ENCODE data around the gene ABCD3. TPM values are rescaled to one million over a fixed set of nuclear protein-coding genes. Genes with fewer than 3 reads are reported as not detected.
"Not testable (repeated sequence)": the region's sequence is repeated elsewhere in the genome, so short reads cannot be mapped to it uniquely, and the experiment has no call there.

The ABCD3 gene
- total RNA-seq, 2 experiments from 2014 or later = 33.7 to 34.0 TPM

DNA sequence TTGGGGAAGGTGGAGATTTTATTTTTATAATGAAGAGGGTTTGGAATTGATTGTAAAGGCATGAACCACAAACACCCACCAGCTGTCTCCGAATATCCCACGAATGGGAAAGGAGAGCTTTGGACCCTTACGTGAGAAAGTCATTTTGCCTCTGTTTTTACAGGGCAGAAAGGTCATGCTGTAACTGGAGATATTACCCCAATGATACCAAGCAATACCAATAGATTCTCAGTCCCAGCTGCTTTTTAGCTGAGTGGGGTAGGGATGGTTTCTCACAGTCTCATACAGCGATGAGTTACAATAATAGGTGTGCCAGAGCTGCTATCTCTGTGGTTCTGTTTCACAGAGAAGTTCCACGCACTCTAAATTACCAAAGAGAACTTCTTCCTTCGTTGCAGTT is 132.2 kb downstream of the ABCD3 start:
- DNase-seq = no peak
- Mint-ChIP-seq H3K27me3 (peaks cover 23% of the 10 kb centered on the region), H3K9me3 (no peaks in the 10 kb centered on the region), H3K4me1 (ENCODE audit: low read depth) (no peaks in the 10 kb centered on the region), H3K4me3 (no peak overlapping the region), H3K36me3 (no peaks in the 10 kb centered on the region), H3K27ac (no peak overlapping the region)
- ChIA-PET POLR2A (no interaction called here), CTCF (no interaction called here)
- intact Hi-C loops (cut with micrococcal nuclease) = no loop called here

GRCh38 chr1:94550800-94551241 is 132.6 kb downstream of the ABCD3 start:
- ChIA-PET POLR2A (no interaction called here), CTCF (no interaction called here)
- Mint-ChIP-seq H3K27ac (no peak overlapping the region), H3K4me1 (ENCODE audit: low read depth) (no peaks in the 10 kb centered on the region), H3K9me3 (no peaks in the 10 kb centered on the region), H3K4me3 (no peak overlapping the region), H3K27me3 (peaks cover 24% of the 10 kb centered on the region), H3K36me3 (no peaks in the 10 kb centered on the region)
- DNase-seq = no peak
- intact Hi-C loops (cut with micrococcal nuclease) = no loop called here

DNA sequence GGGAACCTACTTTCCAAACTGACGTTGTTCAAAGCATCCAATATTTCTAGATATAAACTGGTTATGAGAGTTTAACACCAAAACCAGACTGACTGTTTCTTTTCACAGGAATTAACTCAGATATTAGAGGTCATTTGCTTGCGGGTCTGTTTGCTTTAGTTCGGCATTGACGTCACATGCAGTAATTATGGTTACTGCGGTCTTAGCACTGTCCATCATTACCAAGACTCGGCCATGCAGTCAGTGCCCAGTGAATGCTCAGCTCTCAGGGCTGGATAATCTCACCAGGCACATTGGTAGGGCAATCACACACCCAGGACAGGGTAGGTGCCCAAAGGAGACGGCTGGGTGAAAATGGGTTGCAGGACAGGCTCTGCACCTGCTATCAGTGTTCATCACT is 133.3 kb downstream of the ABCD3 start:
- ChIA-PET POLR2A (no interaction called here), CTCF (no interaction called here)
- intact Hi-C loops (cut with micrococcal nuclease) = no loop called here

DNA sequence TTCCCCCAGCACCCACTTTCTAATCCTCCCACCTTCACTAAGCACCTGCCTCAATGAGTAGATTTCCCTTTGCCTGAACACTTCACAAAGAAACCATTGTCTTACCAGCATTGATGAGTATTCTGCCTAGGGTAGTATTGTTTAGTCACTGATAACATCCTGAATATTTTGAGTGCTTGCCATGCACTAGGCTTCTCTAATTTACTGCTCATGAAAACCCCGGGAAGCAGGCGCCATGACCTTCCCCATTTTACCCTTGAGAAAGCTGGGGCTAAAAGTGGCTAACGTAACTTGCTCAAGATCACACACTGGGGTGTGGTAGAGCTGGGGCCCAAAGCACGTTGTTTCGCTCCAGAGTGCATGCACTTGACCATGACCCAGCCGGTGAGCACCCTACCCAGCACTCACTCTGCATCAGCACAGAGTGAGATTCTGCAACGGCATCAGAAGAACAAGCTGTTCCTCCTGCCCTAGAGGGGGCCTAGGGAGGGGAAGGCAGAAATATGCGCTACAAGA is 133.9 kb downstream of the ABCD3 start:
- intact Hi-C loops (cut with micrococcal nuclease) = no loop called here
- POLR2A ChIA-PET = no interaction called here
- no peaks in the 10 kb centered on the region for H3K4me1 Mint-ChIP-seq (ENCODE audit: low read depth)
- H3K9me3 Mint-ChIP-seq = no peaks in the 10 kb centered on the region
- CTCF ChIA-PET = no interaction called here
- peaks cover 16% of the 10 kb centered on the region for H3K27me3 Mint-ChIP-seq
- no peak overlapping the region for H3K4me3 Mint-ChIP-seq
- no peaks in the 10 kb centered on the region for H3K36me3 Mint-ChIP-seq
- DNase-seq = no peak
- no peak overlapping the region for H3K27ac Mint-ChIP-seq

More for the DNA sequence above, 133.3 kb downstream of the ABCD3 start:
- Mint-ChIP-seq H3K36me3 (no peaks in the 10 kb centered on the region), H3K4me3 (no peak overlapping the region), H3K9me3 (no peaks in the 10 kb centered on the region), H3K27me3 (peaks cover 21% of the 10 kb centered on the region), H3K4me1 (ENCODE audit: low read depth) (no peaks in the 10 kb centered on the region), H3K27ac (no peak overlapping the region)
- no peak for DNase-seq

DNA sequence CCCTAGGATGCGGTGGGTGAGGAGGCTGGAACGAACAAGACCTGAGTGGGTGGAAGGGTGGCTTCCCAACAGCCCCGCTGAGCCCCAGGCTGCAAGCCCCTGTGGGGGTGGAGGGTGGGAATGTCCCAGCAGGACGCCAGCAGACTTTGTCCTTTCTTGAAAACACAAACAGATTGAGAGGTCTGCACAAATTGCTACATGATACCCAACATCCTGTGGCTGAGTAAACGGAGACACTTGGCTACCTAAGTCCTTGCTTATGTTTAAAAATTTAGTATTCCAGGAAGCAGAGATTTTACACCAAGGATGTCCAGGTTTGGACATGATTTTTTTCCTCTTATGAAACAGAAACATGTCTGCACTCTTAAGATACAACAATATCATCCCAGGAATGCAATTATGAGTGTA is 135.1 kb downstream of the ABCD3 start:
- no peaks in the 10 kb centered on the region for H3K4me1 Mint-ChIP-seq (ENCODE audit: low read depth)
- no peak for DNase-seq
- peaks cover 12% of the 10 kb centered on the region for H3K27me3 Mint-ChIP-seq
- H3K4me3 Mint-ChIP-seq = no peak overlapping the region
- H3K36me3 Mint-ChIP-seq = no peaks in the 10 kb centered on the region
- intact Hi-C loops (cut with micrococcal nuclease) = no loop called here
- CTCF ChIA-PET = no interaction called here
- POLR2A ChIA-PET = no interaction called here
- H3K9me3 Mint-ChIP-seq = no peaks in the 10 kb centered on the region
- no peak overlapping the region for H3K27ac Mint-ChIP-seq

DNA sequence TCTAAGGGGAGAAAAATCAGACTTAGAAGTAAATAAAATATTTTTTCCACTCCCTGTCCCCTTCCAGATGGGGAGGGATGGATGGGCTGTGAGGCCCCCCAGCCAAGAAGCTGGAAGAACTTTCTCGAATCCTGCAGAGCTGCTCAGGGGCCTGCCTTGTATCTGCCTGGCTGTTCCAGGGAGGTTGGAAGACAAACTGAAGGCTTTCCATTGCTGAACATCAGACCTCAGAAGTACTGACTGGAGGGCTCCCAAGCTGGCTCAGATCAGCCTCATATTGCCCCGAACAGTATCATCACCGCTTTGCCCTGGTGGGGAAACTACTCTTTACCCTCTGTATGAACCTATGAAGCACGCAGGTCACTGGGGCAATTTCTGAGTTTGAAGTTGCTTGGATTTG is 135.7 kb downstream of the ABCD3 start:
- H3K4me3 Mint-ChIP-seq = no peak overlapping the region
- CTCF ChIA-PET = no interaction called here
- no peak for DNase-seq
- no peaks in the 10 kb centered on the region for H3K9me3 Mint-ChIP-seq
- intact Hi-C loops (cut with micrococcal nuclease) = no loop called here
- peaks cover 12% of the 10 kb centered on the region for H3K27me3 Mint-ChIP-seq
- H3K36me3 Mint-ChIP-seq = no peaks in the 10 kb centered on the region
- no peaks in the 10 kb centered on the region for H3K4me1 Mint-ChIP-seq (ENCODE audit: low read depth)
- H3K27ac Mint-ChIP-seq = no peak overlapping the region
- POLR2A ChIA-PET = no interaction called here

GRCh38 chr1:94554580-94554979 is 136.4 kb downstream of the ABCD3 start:
- no peak overlapping the region for H3K4me3 Mint-ChIP-seq
- CTCF ChIA-PET = no interaction called here

DNA sequence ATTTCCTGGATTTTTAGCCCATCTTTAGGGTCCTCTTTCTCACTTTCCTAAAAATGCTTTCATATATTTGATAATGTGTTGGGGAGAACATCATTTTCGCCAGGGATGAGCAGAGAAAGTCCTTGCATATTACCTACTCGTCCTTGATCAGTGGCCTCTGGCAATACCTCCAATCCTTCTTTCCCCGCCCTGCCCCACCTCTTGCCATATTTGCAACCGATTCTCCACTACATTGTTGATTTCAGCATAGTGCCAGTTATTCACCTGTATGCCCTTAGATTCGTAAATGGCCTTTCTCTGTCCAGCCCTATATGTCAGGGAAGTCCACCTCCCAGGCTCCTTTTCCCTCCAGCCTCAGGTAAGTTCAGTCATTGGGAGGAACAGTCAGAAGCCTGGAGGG is 136.9 kb downstream of the ABCD3 start:
- no peaks in the 10 kb centered on the region for H3K36me3 Mint-ChIP-seq
- DNase-seq = no peak
- H3K27ac Mint-ChIP-seq = no peak overlapping the region
- ChIA-PET POLR2A (no interaction called here), CTCF (no interaction called here)
- no peaks in the 10 kb centered on the region for H3K9me3 Mint-ChIP-seq
- H3K4me1 Mint-ChIP-seq (ENCODE audit: low read depth) = no peaks in the 10 kb centered on the region
- H3K4me3 Mint-ChIP-seq = no peak overlapping the region
- intact Hi-C loops (cut with micrococcal nuclease) = no loop called here
- peaks cover 9% of the 10 kb centered on the region for H3K27me3 Mint-ChIP-seq

More at GRCh38 chr1:94554580-94554979, 136.4 kb downstream of the ABCD3 start:
- POLR2A ChIA-PET = no interaction called here
- Mint-ChIP-seq H3K36me3 (no peaks in the 10 kb centered on the region), H3K9me3 (no peaks in the 10 kb centered on the region), H3K27me3 (peaks cover 12% of the 10 kb centered on the region), H3K4me1 (ENCODE audit: low read depth) (no peaks in the 10 kb centered on the region), H3K27ac (no peak overlapping the region)
- intact Hi-C loops (cut with micrococcal nuclease) = no loop called here
- DNase-seq = no peak

DNA sequence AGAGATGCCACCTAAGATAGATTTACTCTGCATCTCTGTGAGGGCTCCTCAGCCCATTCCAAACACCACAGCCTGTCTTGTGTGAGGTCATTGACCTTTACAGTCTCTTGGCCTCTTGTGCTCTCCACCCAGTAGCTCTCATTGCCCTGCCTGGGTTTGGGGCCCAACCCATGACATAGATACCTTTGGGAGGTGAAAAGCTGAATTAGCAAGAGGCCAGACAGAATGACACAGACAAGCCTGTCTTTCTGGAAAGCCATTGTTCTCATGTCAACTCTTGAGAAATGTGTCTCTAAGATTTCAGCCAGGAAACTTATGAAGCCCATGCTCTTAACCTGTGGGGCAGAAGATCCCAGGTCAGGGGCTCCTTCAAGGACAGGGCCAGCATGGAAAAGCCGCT is 141.7 kb downstream of the ABCD3 start:
- Mint-ChIP-seq H3K4me1 (ENCODE audit: low read depth) (no peaks in the 10 kb centered on the region), H3K9me3 (no peaks in the 10 kb centered on the region), H3K36me3 (no peaks in the 10 kb centered on the region), H3K4me3 (no peak overlapping the region), H3K27me3 (peaks cover 5% of the 10 kb centered on the region), H3K27ac (no peak overlapping the region)
- POLR2A ChIA-PET = no interaction called here
- no peak for DNase-seq
- CTCF ChIA-PET = no interaction called here
- intact Hi-C loops (cut with micrococcal nuclease) = no loop called here

DNA sequence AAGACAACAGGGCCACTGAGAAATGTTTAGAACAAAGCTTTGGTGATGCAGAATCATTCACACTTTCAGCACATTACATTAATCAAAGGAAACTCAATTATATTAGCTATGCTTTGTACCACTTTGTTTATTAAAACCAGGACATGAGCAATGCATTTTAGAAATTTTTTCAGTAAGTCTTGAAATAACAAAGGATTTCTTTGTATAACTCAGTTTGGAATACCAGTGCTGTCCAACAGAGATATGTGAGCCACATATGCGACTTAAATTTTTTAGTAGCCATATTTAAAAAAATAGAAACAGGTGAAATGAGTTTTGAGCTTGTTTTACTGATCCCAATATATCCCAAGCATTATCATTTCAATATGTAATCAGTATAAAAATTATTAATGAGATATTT is 142.1 kb downstream of the ABCD3 start:
- H3K4me3 Mint-ChIP-seq = no peak overlapping the region
- ChIA-PET CTCF (no interaction called here), POLR2A (no interaction called here)

GRCh38 chr1:94562519-94563260 is 144.5 kb downstream of the ABCD3 start:
- no peaks in the 10 kb centered on the region for H3K9me3 Mint-ChIP-seq
- CTCF ChIA-PET = no interaction called here

More for the DNA sequence above, 142.1 kb downstream of the ABCD3 start:
- H3K36me3 Mint-ChIP-seq = no peaks in the 10 kb centered on the region
- H3K27ac Mint-ChIP-seq = no peak overlapping the region
- DNase-seq = no peak
- H3K4me1 Mint-ChIP-seq (ENCODE audit: low read depth) = no peaks in the 10 kb centered on the region
- peaks cover 2% of the 10 kb centered on the region for H3K27me3 Mint-ChIP-seq
- intact Hi-C loops (cut with micrococcal nuclease) = no loop called here
- H3K9me3 Mint-ChIP-seq = no peaks in the 10 kb centered on the region

GRCh38 chr1:94565901-94566300 is 147.7 kb downstream of the ABCD3 start:
- Mint-ChIP-seq H3K27me3 (no peaks in the 10 kb centered on the region), H3K4me3 (no peak overlapping the region), H3K9me3 (no peaks in the 10 kb centered on the region), H3K36me3 (no peaks in the 10 kb centered on the region), H3K4me1 (ENCODE audit: low read depth) (no peaks in the 10 kb centered on the region), H3K27ac (no peak overlapping the region)
- DNase-seq = no peak
- ChIA-PET CTCF (no interaction called here), POLR2A (no interaction called here)
- intact Hi-C loops (cut with micrococcal nuclease) = no loop called here

More at GRCh38 chr1:94562519-94563260, 144.5 kb downstream of the ABCD3 start:
- POLR2A ChIA-PET = no interaction called here
- H3K27me3 Mint-ChIP-seq = no peaks in the 10 kb centered on the region
- no peak overlapping the region for H3K4me3 Mint-ChIP-seq
- H3K36me3 Mint-ChIP-seq = no peaks in the 10 kb centered on the region
- no peak overlapping the region for H3K27ac Mint-ChIP-seq
- intact Hi-C loops (cut with micrococcal nuclease) = no loop called here
- no peak for DNase-seq
- H3K4me1 Mint-ChIP-seq (ENCODE audit: low read depth) = no peaks in the 10 kb centered on the region

DNA sequence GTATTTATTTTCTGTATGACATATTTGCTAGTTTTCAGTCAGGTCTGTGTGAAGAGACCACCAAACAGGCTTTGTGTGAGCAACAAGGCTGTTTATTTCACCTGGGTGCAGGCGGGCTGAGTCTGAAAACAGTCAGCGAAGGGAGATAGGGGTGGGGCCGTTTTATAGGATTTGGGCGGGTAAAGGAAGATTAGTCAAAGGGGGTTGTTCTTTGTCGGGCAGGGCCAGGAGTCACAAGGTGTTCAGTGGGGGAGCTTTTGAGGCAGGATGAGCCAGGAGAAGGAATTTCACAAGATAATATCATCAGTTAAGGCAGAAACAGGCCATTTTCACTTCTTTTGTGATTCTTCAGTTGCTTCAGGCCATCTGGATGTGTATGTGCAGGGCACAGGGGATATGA is 148.2 kb downstream of the ABCD3 start:
- H3K27me3 Mint-ChIP-seq; intact Hi-C loops (cut with micrococcal nuclease); H3K9me3 Mint-ChIP-seq; CTCF ChIA-PET; POLR2A ChIA-PET; H3K4me1 Mint-ChIP-seq (ENCODE audit: low read depth); H3K4me3 Mint-ChIP-seq; DNase-seq; H3K36me3 Mint-ChIP-seq; H3K27ac Mint-ChIP-seq: not testable (repeated sequence)
